NCI-H226 (cell line): ENCODE measurements around the gene SPOPL.
"Not testable (repeated sequence)": the region's sequence is repeated elsewhere in the genome, so short reads cannot be mapped to it uniquely, and the experiment has no call there.

Experiments used
- DNase-seq: peaks from one replicate; pipeline ENCODE4 v3.0.0-alpha.2; 2015

SPOPL gene

GRCh38 chr2:138501425-138502254 lies at the start of gene SPOPL:
TSS of gene SPOPL (plus strand) at chr2:138501770. CDS start at chr2:138550217, 48,447 bp downstream.
- peak; percentile 82 for DNase-seq

GRCh38 chr2:138452324-138452723 lies 49.2 kb upstream of the SPOPL start:
- DNase-seq = no peak

GRCh38 chr2:138453815-138454214 lies 47.8 kb upstream of the SPOPL start:
- no peak for DNase-seq

GRCh38 chr2:138454761-138455160 lies 46.8 kb upstream of the SPOPL start:
- no peak for DNase-seq

DNA sequence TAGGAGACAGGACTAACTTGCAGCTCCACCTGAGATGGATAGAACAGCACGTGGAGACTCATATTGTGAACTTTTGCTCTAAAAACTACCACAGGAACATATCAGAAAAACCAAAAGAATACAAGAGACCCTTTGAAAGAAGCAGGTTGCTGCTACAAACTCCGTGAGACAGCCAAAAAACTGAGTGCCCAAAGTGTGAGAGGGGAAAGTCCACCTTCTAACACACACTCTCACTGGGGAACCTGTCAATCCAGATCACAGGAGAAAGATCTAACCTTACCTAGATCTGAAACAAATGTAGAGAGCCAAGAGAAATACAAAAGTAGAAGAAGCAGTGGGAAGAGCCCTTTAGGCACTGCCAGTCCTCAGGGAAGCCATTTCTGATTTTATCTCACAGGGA lies 46.3 kb upstream of the SPOPL start:
- DNase-seq = no peak

GRCh38 chr2:138455691-138456090 lies 45.9 kb upstream of the SPOPL start:
- peak; percentile 15 for DNase-seq

DNA sequence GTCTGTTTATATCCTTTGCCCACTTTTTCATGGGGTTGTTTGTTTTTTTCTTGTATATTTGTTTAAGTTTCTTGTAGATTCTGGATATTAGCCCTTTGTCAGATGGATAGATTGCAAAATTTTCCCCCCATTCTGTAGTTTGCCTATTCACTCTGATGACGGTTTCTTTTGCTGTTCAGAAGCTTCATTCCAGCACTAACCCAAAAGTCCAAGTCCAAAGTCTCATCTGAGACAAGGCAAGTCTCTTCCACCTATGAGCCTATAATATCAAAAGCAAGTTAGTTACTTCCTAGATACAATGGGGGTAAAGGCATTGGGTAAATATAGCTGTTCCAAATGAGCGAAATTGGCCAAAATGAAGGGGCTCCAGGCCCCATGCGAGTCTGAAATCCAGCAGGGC lies 38.9 kb upstream of the SPOPL start:
- not testable (repeated sequence) for DNase-seq

DNA sequence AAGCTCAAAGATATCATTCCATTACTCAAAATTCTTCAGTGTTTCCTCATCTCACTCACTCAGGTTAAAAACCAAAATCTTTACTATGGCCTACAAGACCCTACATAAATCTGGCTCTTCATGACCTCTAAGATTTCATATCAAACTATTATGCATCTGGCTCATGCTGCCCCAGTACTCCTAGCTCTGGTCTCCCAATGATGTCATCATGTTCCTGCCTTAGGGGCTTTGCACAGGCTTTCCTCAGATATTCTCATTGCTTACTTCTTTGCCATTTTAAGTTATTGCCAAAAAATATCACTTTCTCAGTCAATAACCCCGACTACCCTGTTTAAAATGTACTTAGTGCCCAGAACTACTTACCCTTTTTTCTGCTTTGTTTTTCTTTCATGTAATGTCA lies 33.0 kb upstream of the SPOPL start:
- DNase-seq = no peak

GRCh38 chr2:138469411-138469810 lies 32.2 kb upstream of the SPOPL start:
- no peak for DNase-seq

DNA sequence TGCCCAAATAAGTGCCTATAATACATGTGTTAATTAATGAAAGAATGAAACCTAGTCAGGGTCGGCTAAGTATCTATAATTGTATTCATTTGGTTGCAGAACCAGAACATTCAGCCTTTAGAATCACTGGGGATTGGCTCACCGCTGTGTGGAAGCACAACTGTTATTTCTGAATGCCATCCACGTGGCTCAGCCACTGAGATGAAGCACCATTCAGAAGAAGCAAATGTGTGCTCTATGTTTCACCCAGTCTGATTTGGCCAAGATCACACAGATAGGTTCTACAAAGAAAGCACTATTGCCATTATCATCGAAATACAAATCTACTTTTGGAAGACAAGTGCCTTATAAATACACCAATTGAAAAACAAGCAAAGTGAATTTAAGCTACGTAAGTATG lies 30.6 kb upstream of the SPOPL start:
- no peak for DNase-seq

GRCh38 chr2:138474100-138474825 lies 27.3 kb upstream of the SPOPL start:
- DNase-seq = no peak

DNA sequence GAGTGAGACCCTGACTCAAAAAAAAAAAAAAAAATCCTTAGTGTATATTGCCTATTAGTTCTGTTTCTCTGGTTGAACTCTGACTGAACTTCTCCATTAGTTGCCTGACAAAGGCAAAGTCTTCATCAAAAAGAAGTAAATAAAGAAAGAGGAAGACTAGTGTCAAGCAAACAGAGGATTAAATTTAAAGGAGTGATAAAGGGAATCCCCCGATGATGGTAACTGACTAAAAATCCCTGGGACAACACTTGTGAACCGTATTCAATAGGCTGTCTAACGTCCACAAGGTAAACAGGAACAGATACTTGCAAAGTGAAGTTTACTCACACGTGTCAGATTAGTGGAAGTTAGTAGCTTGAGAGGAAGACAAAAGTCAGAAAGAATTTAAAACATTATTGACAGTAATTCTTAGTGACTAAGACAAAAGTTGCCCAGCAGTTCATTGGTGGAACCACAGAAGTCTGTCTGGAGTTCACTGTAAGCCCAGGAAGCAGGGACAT lies 26.2 kb upstream of the SPOPL start:
- DNase-seq = no peak

- no peak for DNase-seq
Measured at GRCh38 chr2:138476186-138476585, 25.4 kb upstream of the SPOPL start.

GRCh38 chr2:138476940-138477339 lies 24.6 kb upstream of the SPOPL start:
- no peak for DNase-seq

DNA sequence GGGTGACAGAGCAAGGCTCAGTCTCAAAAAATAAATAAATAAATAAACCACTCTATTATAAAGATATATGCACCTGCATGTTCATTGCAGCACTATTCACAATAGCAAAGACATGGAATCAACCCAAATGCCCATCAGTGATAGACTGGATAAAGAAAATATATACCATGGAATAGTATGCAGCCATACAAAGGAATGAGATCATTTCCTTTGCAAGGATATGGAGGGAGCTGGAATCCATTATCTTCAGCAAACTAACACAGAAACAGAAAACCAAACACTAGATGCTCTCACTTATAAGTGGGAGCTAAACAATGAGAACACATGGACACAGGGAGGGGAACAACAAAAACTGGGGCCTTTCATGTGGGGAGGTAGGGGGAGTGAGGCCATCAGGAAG lies 18.8 kb upstream of the SPOPL start:
- not testable (repeated sequence) for DNase-seq

GRCh38 chr2:138485019-138485418 lies 16.6 kb upstream of the SPOPL start:
- DNase-seq = peak; percentile 46

DNA sequence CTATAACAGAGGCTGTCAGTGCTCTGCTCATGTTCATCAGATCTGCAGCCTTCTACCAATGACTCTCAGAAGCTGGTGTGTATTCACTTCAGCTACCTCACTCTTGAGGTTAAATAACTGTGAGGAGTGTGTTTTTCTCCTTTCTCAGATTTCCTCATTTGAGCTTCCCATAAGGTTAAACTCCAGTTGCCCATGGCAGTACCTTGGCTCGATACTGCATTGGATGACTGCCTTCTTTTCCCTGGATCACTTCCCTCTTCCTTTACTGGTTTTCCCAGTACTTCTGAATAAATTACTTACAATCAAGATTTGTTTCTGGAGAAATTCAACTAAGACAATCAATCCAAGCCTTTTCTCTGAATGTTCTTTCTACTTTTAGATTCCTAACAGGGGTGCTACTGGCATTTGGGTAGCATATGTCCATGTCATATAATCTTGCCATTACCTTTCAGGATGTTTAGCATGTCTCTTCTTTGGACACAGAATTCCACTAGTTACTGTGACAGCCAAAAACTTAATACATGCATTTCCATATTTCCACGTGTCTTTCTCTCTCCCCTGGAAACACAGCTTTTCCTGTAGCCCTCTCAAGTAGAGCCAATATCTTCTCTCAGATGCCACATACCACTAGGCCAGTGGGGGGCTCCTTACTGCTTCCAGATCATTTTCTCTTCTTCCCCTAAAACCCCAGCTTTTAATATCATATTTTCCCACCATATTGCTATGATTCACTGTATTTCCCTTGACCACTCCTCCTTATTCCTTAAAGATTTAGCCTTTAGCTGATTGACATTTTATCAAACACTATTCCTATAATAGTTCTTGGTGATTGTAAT lies 15.0 kb upstream of the SPOPL start:
- DNase-seq = no peak

DNA sequence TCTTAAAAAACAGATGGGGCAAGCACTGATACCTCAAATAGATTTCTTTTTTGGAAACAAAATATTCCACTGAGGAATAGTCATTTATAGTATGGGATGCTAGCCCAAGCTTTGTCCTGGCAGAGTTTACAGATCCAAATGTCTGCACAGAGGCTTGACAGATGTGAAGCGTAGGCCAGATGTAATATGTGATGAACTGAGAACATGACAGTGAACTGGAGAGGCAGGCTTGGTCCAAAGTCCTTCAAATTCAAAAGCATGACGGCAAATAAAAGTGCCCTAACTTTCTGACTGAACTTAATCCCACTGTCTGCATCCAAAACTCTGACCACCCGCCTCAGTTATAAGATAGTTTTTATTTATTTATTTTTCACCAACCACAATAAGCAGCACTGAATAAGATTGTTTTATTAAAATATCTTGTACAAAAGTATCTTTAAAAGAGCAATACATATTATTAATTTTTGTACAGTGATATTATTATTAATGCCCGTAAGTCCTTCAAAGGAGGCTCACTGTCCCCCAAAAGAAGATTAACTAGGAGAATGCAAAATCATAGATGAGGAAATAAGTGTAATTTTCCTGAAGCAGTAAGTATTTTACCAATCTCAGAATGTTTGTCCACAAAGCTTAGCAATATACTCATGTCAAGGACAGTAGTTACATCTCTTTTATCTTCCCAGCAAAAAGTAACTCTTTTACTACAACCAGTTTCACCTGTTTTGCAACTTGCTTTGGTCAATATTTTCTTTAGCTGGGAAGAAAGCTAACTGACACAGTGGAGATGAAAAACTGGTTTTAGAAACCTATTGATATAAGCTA lies 10.7 kb upstream of the SPOPL start:
- DNase-seq = no peak

DNA sequence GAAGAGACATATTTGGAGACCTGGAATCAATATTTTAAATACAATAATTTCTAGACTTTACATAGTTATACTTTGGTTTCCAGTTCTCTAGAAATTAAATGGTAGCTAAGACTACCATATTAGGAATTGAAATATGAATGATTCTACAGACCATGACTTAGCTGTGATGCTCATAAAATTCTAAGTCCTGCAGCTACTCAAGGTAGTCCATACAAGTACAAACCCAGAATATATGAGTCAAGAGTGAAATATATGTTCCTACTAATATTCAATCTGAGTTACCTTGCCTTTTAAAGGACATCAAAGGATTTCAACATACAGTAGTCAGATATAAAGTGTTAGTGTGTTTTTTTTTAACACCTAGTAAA lies 10.1 kb upstream of the SPOPL start:
- DNase-seq = no peak

GRCh38 chr2:138492160-138492559 lies 9.4 kb upstream of the SPOPL start:
- DNase-seq = no peak

GRCh38 chr2:138493334-138493733 lies 8.2 kb upstream of the SPOPL start:
- DNase-seq = peak; percentile 19

GRCh38 chr2:138494265-138494966 lies 7.2 kb upstream of the SPOPL start:
- DNase-seq = no peak
